A549 (cell line): ENCODE measurements around the gene PNLIPRP1.

Source experiments
- BHLHE40 ChIP-seq: IDR thresholded peaks from 2 replicates; pipeline ENCODE4 v1.6.1; 2012; ENCODE audit warnings: low read depth, low read length, inconsistent platforms
- CBX8 ChIP-seq: fragments of 200-600 bp; sonication (generic); IDR thresholded peaks from 2 replicates; pipeline ENCODE4 v1.6.1; 2016
- CHD4 ChIP-seq: fragments of 200-600 bp; sonication (generic); IDR thresholded peaks from 2 replicates; pipeline ENCODE4 v1.6.1; 2016; ENCODE audit warnings: antibody characterized with exemption, mild to moderate bottlenecking, borderline replicate concordance
- ESRRA ChIP-seq: fragments of 150-350 bp; IDR thresholded peaks from 2 replicates; pipeline ENCODE4 v1.6.1; 2014; ENCODE audit warnings: mild to moderate bottlenecking, low read length, borderline replicate concordance
- MAFK ChIP-seq: fragments of 450-650 bp; IDR thresholded peaks from 2 replicates; pipeline ENCODE4 v1.6.1; 2014; ENCODE audit not compliant: partially characterized antibody
- MYC ChIP-seq: IDR thresholded peaks from 2 replicates; pipeline ENCODE4 v1.6.1; 2012; ENCODE audit warnings: mild to moderate bottlenecking, inconsistent platforms, low read length, improper control_type of control experiment, borderline replicate concordance
- POLR2A ChIP-seq: IDR thresholded peaks from 2 replicates; pipeline ENCODE4 v1.6.1; 2012; ENCODE audit warnings: mild to moderate bottlenecking, low read length
- RFX5 ChIP-seq: fragments of 450-650 bp; IDR thresholded peaks from 2 replicates; pipeline ENCODE4 v1.7.1; 2014; ENCODE audit warnings: antibody characterized with exemption, mild to moderate bottlenecking, moderate library complexity
- SREBF2 ChIP-seq: fragments of 450-650 bp; IDR thresholded peaks from 2 replicates; pipeline ENCODE4 v1.6.1; 2014; ENCODE audit warnings: mild to moderate bottlenecking, moderate library complexity
- TF ChIP-seq, protein P1 (sequence below): fragments of >200 bp; sonication (Bioruptor Twin); formaldehyde crosslinking; IDR thresholded peaks from 3 replicates; pipeline ENCODE4 v1.5.1; 2016
- TF ChIP-seq, protein P2 (sequence below): fragments of >200 bp; sonication (Bioruptor Twin); formaldehyde crosslinking; IDR thresholded peaks from 3 replicates; pipeline ENCODE4 v1.6.1; 2016
- TF ChIP-seq, protein P3 (sequence below): IDR thresholded peaks from 2 replicates; pipeline ENCODE4 v1.6.1; 2012

- TF ChIP-seq RFX5 (no peak), MYC (no peak), BHLHE40 (no peak), POLR2A (no peak), ESRRA (no peak), CHD4 (no peak), CBX8 (no peak), SREBF2 (no peak), MAFK (no peak)
- TF ChIP-seq, protein P1, sequence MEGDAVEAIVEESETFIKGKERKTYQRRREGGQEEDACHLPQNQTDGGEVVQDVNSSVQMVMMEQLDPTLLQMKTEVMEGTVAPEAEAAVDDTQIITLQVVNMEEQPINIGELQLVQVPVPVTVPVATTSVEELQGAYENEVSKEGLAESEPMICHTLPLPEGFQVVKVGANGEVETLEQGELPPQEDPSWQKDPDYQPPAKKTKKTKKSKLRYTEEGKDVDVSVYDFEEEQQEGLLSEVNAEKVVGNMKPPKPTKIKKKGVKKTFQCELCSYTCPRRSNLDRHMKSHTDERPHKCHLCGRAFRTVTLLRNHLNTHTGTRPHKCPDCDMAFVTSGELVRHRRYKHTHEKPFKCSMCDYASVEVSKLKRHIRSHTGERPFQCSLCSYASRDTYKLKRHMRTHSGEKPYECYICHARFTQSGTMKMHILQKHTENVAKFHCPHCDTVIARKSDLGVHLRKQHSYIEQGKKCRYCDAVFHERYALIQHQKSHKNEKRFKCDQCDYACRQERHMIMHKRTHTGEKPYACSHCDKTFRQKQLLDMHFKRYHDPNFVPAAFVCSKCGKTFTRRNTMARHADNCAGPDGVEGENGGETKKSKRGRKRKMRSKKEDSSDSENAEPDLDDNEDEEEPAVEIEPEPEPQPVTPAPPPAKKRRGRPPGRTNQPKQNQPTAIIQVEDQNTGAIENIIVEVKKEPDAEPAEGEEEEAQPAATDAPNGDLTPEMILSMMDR = no peak
- TF ChIP-seq, protein P2, sequence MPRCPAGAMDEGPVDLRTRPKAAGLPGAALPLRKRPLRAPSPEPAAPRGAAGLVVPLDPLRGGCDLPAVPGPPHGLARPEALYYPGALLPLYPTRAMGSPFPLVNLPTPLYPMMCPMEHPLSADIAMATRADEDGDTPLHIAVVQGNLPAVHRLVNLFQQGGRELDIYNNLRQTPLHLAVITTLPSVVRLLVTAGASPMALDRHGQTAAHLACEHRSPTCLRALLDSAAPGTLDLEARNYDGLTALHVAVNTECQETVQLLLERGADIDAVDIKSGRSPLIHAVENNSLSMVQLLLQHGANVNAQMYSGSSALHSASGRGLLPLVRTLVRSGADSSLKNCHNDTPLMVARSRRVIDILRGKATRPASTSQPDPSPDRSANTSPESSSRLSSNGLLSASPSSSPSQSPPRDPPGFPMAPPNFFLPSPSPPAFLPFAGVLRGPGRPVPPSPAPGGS = no peak
- TF ChIP-seq, protein P3, sequence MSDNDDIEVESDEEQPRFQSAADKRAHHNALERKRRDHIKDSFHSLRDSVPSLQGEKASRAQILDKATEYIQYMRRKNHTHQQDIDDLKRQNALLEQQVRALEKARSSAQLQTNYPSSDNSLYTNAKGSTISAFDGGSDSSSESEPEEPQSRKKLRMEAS = no peak
Observed at GRCh38 chr10:116593139-116593740, 2.5 kb downstream of the PNLIPRP1 start.
